ENCODE measurements around the gene CCN5. TPM values are rescaled to one million over a fixed set of nuclear protein-coding genes. Genes with fewer than 3 reads are reported as not detected.

The CCN5 gene
- total RNA-seq, 1 donor from 2014 or later: not detected

DNA sequence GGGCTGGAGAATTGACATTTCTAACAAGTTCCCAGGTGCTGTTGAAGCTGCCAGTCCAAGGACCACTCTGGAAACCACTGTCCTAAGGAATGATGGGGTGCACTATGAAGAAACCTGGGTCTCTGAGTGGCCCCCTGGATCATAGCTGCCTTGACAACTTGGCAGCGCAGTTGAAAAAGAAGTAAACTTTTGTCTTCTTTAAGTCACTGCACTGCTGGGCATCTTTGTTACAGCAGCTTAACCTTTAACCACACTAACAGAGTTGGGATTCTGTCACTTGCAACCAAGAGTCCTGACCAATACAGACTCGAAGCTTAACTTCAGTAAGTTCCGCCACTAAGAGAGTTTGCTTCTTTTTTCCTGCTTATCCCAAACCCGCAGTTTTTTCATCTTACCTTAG lies 21.9 kb downstream of the CCN5 start:
- no peak for DNase-seq

DNA sequence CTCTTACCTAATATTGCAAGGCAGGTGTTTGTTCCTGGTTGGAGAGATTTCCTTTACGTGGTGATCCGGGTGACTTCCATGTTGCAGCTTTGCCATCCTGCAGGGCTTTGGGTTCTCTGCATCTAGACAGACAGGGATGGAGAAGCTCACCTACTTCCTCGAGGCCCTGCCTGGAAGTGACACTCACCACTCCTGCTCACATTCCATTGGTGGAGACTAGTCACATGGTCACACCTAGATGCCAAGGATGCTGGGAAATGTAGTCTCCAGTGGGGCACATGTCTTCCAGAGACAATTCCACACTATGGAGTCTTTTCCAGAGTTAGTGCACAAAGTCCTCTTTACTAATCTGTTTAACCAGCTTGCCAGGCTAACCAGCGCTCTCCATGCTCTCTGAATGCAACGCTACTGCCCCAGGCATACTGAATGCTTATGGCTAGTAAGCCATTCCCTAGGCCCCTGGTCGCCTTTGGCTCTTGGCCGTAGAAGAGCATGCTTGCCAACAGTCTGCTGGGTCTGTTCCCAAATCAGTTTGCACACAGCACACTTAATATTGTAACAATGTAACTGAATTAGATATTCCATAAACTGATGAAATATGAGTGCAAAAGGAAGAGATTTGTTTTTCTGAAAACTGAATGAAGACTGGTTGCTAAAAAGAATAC lies 23.8 kb downstream of the CCN5 start:
- peak; percentile 72 for DNase-seq

DNA sequence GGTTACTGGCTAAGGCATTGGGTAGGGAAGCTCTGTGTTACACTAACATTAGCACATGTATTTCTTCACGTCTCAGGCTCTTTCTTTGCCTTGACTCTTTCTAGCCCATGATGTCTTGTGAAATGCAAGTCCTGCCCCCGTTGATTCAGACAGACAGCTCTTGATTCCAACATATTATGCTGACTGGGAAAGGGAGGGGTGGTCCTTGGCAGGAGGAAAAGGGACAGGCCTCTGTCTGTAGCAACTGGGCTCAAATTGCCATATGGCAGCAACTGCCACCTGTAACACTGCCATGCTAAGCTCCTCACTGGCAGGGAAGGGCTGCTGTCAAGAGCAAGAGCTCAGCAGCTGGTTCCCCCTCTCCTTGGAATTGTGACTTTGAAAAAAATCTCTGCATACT lies 24.8 kb downstream of the CCN5 start:
- DNase-seq: no peak

DNA sequence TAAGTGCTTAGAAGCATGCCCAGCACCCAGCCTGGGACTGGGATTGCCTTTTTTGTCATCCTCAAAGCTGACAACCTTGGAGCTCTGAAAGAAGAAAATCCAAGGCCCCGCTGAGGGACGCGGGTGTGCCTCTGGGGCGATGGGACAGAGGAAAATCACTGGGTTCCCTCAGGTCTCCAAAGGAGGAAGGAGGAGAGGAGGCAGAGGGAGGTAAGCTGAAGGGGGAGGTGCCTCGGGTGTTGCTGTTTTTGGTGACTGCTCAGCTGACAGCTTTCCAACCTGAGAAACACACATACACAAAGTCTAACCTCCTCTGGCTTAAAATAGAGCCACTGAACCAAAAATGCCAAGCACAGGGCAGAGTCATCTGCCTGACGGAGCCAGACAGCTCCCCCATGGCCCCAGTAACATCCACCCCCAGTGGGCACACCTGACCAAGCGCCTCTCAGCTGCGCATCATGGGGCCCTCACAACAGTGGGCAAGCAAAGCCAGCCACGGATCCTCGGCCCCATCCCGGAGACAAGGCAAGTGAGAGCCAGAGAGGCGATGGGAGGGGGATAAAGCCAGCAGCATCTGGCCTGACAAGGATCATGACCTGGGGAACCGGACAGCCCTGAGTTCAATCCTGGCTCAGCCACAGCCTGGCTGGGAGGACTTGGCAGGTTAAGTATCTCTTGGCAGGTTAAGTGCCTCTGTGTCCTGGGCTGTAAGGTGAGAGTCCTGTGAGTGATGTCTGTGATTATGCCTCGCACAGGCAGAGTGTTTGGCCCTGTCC lies 27.3 kb downstream of the CCN5 start:
- no peak for DNase-seq

DNA sequence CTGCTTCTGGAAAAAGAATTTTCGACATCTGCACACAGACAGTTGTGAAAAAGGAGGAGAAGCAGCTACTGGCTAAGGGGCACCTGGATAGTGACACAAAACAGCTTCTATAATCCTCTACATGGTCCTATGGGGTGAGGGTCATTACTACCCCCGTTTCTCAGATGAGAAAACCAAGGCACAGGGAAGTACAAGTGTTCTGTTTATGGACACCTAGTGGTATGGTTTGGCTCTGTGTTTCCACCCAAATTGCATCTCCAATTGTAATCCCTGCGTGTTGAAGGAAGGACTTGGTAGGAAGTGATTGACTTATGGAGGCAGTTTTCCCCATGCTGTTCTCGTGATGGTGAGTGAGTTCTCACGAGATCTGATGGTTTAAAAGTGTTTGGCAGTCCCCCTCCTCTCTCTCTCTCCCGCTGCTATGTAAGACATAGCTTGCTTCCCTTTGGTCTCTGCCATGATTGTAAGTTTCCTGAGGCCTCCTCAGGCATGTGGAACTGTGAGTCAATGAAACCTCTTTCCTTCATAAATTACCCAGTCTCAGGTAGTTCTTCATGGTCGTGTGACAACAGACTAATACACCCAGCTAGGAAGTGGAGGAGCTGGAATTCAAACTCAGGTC lies 28.0 kb downstream of the CCN5 start:
- DNase-seq: no peak

DNA sequence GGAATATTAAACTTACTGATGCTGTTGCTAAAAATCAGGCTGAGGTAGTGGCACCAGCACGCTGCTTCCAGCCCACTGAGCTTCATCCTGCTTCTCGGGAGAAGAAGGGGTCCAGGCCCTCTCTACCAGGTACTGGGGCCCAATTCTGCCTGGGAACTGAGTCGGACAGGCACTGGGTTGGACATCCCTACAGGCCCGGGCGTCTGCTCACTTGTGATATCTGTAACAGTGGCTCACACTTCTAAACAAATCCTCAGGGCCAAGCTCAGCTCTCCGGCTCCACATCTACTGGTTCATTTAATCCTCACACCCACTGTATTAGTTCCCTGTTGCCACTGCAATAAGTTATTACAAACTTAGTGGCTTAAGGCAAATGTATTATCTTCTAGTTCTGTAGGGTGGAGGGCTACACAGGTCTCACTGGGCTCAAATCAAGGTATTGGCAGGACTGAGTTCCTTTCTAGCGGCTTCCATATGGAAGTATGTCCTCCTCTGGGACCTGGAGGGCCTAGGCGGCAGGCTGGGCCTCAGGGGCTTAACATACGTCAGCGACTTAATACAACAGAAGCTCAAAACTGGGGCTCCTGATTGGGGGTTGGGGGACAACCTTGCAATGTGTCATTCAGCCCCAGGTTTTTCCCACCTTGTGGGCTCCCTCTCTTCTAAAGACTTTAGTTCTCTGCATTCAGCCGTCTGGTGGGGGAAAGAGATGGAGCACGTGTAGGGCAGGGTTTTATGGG lies 28.9 kb downstream of the CCN5 start:
- DNase-seq: no peak

DNA sequence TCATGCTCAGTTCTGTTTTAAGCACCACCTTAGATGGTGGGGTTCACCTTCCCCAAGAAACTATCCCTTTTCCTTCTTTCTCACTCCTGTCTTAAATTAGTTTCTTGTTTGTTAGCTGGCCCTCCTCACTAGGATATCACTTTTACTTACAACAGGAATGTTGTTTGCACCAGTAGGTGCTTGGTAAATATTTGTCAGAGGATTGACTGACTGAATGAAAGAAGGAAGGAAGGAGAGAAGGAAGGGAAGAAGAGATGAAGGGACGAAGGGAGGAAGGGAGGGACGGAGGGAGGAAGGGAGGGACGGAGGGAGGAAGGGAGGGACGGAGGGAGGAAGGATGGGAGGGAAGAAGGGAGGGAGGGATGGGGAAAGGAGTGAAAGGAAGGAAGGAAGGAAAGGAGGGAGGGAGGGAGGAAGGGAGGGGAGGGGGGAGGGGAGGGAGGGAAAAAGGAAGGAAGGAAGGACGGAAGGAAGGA lies 30.0 kb downstream of the CCN5 start:
- DNase-seq: no peak

DNA sequence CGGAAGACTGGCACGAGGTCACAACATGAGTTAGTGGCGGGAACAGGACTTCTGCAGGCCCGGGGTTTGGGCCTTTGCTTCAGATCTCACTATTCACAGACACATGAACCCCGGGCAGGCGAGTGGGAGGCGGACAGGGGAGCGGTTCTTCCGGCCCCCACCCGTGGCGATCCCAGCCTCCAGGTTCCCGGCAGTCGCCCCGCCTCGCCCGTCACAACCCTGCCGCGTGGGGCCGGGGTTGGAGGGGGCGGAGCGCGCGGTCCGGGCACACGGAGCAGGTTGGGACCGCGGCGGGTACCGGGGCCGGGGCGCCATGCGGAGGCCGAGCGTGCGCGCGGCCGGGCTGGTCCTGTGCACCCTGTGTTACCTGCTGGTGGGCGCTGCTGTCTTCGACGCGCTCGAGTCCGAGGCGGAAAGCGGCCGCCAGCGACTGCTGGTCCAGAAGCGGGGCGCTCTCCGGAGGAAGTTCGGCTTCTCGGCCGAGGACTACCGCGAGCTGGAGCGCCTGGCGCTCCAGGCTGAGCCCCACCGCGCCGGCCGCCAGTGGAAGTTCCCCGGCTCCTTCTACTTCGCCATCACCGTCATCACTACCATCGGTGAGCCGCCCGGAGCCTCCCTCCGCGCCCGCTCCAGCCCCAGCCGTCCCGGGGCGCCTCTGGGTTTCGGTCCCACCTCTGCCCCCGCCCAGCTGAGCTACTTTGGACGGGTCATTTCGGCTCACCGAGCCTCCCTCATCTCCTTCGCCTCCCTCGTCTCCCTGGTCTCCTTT lies 30.6 kb downstream of the CCN5 start, which contains the start of gene KCNK15:
TSS of gene KCNK15 (plus strand) at position 268 of the 769 bp plus-strand sequence. CDS start at position 314, 46 bp downstream.
- DNase-seq: no peak

DNA sequence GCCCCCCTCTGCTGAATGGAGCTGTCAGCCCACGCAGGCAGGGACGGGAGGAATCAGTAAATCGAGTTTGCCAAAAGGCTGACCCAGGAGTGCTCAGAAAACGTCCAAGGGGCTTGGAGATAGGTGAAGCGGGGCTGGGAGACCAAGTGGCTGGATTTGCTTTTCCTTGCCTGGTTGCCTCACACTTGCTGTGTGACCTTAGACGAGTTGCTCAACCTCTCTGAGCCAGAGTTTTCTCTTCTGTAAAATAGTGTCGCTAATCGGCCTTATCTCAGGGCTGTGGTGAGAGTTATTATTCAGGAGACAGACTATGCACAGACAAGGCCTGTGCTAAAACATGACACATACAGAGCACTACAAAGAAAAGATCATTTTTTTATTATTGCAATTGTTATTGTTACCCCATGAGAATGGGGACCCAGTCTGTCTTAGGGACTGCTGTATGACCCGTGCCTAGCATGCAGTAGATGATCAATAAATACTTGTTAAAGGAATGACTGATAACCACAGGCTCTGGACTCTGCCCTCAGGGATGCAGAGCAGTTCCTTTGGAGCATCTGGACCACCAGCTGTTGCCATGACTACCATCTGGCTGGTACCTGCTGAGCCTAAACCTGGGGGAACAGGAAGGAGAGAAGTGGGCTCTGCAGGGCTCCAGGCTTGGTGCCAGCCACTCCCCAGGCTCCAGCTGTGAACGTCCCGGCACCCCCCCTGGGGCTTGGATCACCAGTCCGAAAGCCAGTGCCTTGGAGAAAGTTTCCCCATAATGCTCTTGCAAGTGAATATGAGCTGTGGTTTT lies 31.4 kb downstream of the CCN5 start:
- no peak for DNase-seq

DNA sequence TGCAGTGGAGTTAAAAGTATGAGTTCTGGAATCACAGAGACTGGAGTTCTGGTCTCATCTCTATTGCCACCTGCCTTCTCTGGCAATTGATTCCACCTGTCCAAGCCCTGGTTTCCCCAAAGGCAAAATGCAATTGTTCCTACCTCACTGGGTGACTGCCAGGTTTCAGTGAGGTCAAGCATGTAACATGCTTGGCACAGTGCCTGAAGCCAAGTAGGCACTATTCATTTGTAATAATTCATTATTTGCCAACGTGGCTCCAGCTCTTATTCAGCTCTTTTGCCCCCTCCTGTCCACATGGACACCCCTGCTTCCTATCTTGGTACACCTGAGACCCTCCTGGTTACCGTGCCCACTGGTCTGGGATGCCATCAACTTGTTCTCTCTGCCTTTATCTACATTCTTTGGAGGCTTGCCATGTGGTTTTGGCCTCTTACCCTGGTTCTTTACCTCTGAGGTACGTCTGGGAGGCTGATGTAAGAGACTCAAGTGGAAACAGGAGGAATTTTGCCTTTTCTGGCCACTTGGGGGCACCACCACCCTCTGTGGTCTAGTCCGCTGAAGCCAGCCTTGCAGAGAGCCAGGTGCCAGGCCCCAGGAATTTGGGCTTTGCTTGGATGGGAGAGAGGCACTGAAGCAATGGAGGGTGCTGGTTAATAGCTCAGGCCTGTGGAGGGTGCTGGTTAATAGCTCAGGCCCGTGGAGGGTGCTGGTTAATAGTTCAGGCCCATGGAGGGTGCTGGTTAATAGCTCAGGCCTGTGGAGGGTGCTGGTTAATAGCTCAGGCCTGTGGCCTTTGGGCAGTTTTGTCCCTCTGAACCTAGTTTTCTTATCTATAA lies 32.2 kb downstream of the CCN5 start:
- peak; percentile 65 for DNase-seq

DNA sequence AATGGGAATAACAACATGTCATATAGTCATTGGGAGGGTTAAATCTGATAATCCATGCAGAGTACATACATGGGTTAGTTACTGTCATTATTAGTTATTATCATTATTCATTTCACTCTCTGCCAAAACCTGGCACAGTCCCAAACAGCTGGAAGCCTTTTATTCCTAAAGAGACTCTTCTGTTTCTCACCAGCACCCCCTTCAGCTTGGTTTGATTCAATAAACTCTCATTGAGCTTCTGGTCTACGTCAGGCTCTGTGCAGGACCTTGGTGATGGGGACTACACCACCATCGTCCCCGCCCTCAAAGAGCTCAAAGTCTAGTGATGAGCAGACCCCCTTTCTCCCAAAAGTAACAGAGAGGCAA lies 32.8 kb downstream of the CCN5 start:
- no peak for DNase-seq

DNA sequence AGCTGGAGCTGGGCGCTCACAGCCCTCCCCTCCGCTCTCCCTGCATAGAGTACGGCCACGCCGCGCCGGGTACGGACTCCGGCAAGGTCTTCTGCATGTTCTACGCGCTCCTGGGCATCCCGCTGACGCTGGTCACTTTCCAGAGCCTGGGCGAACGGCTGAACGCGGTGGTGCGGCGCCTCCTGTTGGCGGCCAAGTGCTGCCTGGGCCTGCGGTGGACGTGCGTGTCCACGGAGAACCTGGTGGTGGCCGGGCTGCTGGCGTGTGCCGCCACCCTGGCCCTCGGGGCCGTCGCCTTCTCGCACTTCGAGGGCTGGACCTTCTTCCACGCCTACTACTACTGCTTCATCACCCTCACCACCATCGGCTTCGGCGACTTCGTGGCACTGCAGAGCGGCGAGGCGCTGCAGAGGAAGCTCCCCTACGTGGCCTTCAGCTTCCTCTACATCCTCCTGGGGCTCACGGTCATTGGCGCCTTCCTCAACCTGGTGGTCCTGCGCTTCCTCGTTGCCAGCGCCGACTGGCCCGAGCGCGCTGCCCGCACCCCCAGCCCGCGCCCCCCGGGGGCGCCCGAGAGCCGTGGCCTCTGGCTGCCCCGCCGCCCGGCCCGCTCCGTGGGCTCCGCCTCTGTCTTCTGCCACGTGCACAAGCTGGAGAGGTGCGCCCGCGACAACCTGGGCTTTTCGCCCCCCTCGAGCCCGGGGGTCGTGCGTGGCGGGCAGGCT lies 35.1 kb downstream of the CCN5 start:
- DNase-seq: no peak

DNA sequence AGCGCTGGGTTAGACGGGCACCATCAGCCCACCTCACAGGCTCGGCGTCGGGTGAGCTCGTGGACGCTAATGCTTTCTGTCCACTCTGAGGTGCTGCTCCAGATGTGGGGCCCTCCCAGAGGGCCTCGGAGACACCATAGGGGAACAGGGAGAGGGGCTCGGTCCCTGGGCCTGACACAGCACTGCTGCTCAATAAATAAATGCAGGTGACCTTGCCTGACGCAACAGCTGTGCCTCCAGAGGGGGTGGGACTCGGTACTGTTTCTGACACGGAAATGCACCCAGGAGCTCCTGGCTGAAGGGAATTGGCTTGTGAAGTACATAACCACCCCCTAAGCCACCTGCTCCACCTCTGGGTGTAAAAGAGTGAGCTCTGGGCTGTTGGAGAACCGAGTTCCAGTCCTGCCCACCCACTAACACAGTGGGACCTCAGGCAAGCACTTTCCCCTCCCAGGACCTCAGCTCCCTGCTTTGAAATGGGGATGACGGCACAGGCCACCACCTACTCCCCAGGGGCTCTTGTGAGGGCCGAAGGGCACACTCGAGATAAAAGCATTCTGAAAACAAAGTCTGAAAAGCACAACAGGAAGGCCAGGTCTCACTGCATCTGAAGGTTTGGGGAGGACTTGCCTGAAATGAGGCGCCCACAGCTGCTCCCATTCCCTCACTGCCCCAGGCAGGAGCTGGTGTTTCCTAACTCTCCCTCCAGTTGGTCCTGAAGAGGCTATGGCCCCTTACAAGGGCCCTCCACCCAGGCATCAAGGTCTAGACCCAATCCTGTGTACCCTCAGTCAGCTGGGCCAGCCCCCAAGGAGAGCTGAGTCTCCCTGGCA lies 37.1 kb downstream of the CCN5 start:
- no peak for DNase-seq

DNA sequence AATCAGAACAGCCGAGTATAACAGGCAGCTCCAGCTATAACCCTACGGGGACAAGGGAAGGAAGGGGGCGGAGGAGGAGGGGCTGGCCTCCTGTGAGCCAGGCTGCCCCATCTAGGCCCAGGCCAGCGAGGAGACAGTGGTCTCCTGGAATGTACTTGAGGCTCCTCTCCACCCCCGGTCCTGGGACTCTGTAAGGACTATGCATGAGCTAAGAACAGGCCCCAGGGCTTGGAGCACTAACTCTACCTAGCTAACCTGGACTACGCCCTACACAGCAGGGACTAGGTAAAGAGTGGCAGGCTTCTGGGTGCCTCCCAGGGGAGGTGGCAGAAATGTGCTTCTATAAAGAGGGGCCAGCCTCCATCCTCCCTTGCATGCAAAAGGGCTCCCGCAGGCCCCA lies 39.4 kb downstream of the CCN5 start:
- DNase-seq: no peak

DNA sequence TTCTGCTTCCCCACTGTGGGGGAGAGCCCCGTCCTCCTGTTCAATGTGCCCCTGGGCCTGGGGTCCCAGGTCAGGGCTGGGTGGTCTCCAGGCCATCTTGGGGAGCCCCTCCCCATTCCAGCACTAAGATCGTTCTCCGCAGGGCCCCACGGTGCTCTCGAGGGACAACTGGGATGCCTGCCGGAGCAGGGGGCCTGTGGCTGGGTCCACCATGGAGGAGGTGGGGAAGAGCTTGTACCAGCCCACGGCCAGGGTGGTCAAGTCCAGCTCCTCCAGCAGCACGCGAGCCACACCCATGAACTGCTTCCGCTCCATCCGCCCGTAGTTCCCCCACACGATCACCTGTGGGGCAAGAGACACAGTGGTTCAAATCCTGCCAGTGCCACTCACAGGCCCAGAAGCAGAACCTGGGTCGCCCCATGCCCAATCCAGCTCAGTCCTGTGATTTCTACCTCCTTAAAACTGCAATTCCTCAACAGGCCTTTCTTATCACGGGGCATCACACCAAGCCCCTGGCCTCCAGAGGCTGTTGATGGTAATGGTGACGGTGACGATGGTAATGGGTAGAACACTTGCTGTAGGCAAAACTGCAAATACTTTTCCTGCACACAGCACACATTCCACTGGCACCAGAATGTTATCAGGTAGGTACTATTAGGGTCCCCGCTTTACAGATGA lies 41.0 kb downstream of the CCN5 start:
- no peak for DNase-seq

DNA sequence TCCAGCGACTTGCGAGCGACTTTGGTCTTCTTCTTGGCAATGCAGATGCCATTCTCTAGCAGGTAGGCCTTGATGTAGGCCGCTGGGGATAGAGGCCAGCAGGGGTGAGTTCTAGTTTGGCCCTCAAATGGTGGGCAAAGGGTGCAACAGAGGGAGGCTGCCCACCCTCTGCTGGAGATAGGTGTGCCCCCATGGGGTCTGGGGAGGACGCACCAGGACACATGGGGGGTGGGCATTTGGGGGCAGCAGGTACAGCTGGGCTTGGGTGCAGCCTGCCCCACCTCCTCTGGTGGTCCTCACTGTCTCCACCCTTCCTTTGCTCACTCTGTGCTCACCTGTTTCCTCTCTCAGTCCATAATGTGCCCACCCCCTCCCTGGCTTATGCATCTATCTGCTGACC lies 41.8 kb downstream of the CCN5 start:
- no peak for DNase-seq

DNA sequence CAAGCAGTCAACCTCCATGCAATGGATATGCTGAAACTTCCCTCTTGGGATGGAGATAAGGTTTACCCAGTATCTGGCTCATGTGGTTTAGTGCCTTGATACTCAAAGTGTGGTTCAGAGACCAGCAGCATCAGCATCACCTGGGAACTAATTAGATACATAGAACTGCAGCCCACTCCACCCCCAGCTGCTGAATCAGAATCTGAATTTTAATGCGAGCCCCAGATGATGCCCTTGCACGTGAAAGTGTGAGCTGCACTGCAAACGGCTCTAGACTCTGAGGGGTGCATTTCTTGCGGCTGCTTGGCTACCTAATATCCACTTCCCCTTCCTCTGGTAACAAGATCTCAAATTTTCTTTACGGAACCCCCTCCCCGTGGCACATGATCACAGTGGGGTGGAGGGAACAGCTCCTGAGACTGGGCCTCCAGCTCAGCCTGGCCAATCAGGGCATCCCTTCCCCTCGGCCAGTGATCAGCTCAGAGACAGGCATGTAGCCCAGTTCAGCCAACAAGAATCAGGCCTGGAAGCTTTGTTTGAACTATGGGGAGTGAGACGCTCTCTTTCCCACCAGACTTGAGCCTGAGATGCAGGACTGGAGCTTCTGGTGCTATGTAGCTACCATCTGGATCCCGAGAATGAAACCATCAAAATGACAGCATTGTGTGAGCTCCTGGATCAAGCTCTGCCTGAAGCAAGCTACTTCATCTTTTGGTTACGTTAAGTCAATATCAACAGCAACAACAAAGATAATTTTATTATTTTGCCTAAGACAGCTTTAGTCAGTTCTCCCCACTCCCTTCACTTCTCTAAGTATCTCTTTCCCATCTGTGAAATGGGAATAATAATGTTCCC lies 43.3 kb downstream of the CCN5 start:
- DNase-seq: no peak
